Measurements from ENCODE around the gene MAPKAPK3.

Gene MAPKAPK3

GRCh38 chr3:50656417-50657195, 39.7 kb downstream of the MAPKAPK3 start:
- H3K4me3 ChIP-seq (ENCODE audit: low read depth, low read length), result no peak overlapping the region
- TF ChIP-seq CTCF (IDR thresholded peaks at IDR 0.05; ENCODE audit: low read depth, low read length, missing control alignments), result no peak
- DNase-seq (ENCODE audit: low read depth), result no peak

DNA sequence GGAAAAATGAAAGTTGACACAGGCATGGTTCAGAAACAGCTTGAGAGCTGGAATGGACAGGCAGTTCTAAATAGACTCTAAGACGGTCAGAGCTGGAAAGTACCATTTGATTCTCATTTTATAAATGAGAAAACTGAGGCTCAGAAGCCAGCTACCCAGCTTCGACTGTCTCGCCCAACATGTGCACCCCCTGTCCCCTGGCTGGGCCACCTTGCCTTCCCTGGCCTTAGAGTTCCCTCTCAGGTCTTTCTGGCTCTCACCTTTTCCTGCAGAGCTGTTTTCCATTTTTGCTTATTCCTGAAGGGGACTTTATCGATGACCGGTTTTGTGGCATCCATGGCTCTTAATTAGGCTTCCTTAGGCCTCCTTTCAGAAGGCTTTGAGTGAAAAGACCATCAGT, 40.5 kb downstream of the MAPKAPK3 start:
- no peak for TF ChIP-seq CTCF (IDR thresholded peaks at IDR 0.05; ENCODE audit: low read depth, low read length, missing control alignments)
- no peak for DNase-seq (ENCODE audit: low read depth)
- H3K4me3 ChIP-seq (ENCODE audit: low read depth, low read length), result no peak overlapping the region

DNA sequence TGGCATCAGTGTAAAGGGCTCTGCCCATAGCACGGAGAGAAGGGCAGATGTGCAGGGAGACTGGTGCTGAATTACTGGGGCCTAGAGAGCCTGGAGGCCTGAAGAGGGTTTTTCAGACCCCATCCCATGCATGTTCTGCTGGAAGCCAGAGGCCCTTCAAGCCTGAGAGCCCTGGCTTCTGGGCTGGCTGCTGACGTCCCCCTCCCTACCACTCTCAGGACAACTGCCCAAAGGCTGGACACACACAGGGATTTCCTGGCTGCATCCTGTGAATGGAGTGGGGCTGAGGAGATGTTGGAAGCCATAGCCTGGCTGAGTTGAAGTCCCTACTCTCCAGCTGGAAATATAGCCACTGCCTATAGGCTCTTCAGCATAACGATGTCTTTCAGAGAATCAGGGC, 40.9 kb downstream of the MAPKAPK3 start:
- H3K4me3 ChIP-seq (ENCODE audit: low read depth, low read length), result no peak overlapping the region
- no peak for DNase-seq (ENCODE audit: low read depth)
- no peak for TF ChIP-seq CTCF (IDR thresholded peaks at IDR 0.05; ENCODE audit: low read depth, low read length, missing control alignments)

- no peak for TF ChIP-seq CTCF (IDR thresholded peaks at IDR 0.05; ENCODE audit: low read depth, low read length, missing control alignments)
- H3K4me3 ChIP-seq (ENCODE audit: low read depth, low read length), result no peak overlapping the region
- DNase-seq (ENCODE audit: low read depth), result no peak
Measured at GRCh38 chr3:50658416-50658815, 41.5 kb downstream of the MAPKAPK3 start.

DNA sequence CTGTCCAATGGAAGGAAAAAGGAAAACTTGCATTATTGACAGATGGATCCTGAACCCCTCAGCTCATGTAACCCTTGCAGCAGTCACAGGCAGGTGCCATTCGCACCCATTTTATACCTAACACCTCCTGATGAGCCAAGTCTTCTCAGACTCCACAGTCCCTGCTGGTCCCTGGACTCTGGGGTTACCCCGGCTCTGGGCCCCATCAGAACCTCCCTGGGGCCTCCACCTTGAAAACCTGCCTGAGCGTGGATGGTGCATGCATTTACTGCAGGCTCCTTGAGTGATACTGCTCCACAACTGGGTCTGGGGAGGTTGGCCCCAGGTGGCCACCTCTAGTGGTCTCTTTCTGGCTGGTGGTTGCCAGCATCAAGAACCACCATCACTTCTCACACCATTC, 41.9 kb downstream of the MAPKAPK3 start:
- no peak overlapping the region for H3K4me3 ChIP-seq (ENCODE audit: low read depth, low read length)
- no peak for DNase-seq (ENCODE audit: low read depth)
- TF ChIP-seq CTCF (IDR thresholded peaks at IDR 0.05; ENCODE audit: low read depth, low read length, missing control alignments), result no peak

DNA sequence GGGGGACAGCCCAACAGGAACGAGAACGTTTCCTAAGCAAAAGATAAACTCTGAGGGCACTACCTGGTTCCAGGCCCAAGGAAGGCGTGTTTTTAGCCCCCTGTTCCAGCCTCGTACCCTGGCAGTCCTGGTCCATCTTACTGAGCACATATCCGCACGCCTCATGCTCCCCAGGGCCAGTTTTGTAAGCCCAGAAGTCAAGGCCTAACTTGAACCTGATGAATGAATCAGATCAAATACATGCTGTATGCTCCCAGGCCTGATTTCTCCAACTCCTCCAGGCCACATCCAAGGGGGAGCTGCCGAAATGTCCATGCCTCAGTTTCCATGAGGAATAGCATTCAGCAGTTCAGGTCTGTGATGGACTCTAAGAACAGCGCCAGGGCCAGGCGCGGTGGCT, 43.4 kb downstream of the MAPKAPK3 start:
- H3K4me3 ChIP-seq (ENCODE audit: low read depth, low read length), result no peak overlapping the region
- TF ChIP-seq CTCF (IDR thresholded peaks at IDR 0.05; ENCODE audit: low read depth, low read length, missing control alignments), result no peak
- no peak for DNase-seq (ENCODE audit: low read depth)

GRCh38 chr3:50661321-50661837, 44.4 kb downstream of the MAPKAPK3 start:
- no peak for DNase-seq (ENCODE audit: low read depth)
- TF ChIP-seq CTCF (IDR thresholded peaks at IDR 0.05; ENCODE audit: low read depth, low read length, missing control alignments), result no peak
- no peak overlapping the region for H3K4me3 ChIP-seq (ENCODE audit: low read depth, low read length)
